Measurements from ENCODE around the gene ESD.
"Not testable (repeated sequence)": the region's sequence is repeated elsewhere in the genome, so short reads cannot be mapped to it uniquely, and the experiment has no call there.

The ESD gene

DNA sequence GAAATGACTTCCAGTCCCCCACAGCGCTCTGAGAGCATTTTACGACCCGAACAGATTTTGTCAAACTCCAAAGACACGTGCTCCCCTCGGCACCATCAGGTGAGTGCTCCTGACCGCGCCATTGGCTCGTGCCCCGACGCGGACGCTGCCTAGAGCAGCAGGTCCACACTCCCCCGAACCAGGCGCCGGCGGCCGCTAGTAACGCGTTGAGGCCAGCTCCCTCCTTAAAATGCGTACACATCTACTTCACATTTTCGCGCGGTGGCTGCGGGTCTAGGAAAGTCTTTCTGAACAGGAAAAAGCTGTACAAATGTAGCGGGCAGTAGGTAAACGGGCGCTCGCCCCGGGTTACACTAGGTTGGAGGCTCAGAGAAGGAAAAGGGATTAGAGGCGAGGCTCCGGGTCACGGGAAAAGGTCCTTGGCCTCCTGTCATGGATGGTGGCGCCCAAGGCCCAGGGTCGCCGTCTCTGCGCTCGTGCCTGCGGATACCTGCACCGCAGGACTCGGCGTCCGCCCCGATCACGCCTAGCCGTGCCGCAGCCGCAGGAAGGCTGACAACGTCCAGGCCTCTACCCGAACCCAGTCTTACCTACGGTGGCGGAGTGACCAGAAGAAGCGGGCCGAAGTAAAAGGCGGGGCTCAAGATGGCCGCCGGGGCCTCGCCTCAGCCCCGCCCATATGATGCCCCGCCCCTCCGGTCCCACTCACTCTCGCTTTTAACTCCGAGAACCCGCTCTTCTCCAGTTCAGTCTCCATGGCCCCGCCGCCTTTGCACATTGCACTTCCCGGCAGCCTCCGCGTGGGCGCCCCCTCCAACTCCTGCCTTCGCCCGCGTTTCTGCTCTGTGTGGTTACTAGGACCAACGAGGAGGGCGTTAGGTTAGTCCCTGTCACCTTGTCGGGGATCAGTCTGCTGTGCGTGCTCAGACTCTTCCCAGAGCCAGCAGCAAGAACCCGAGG, at the start of gene ESD:
ESD (minus strand) TSS at position 647 of the 960 bp plus-strand sequence. CDS start 5,748 bp downstream, outside the sequence.
- peak; percentile 39 for DNase-seq

DNA sequence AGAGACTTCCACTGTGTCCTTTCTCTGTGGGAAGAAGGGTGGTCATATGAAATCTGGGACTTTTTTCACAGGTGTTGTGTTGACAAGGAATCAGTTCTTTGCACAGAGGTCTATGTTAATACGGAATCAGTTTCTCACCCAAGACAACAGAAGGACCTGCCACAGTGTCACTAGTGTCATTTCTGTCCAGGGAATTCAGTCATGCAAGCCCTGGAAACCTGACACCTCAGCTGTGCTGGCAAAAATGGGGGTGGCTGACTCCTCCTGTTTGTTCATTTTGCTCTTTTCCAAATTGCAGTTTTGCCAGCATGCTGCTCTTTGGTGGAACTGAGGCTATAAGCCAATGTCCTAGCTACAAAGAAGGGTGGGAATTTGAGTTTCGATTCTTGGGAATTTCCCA, 49.8 kb upstream of the ESD start:
- DNase-seq, result no peak

GRCh38 chr13:46845146-46845545, 48.2 kb upstream of the ESD start:
- DNase-seq, result no peak

- DNase-seq, result no peak
These were observed 47.5 kb upstream of the ESD start for GRCh38 chr13:46844431-46844830.

DNA sequence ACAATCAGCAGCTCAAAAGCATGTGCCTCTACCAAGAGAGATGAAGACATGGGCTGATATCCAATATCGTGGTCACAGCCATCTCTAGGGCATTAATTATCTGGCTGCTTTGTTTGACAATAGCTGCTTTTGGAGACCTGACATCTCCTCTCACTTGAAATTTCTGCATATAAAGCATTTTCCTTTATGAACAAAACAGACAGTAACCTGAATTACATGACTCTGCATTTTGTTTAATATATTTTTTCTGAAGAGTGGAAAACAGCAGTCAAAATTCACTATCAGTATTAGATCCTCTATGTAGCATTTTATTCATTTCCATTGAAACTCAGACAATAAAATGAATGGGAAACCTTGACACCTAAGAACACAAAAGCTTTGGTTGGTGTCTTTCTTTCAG, 42.4 kb upstream of the ESD start:
- DNase-seq, result no peak

DNA sequence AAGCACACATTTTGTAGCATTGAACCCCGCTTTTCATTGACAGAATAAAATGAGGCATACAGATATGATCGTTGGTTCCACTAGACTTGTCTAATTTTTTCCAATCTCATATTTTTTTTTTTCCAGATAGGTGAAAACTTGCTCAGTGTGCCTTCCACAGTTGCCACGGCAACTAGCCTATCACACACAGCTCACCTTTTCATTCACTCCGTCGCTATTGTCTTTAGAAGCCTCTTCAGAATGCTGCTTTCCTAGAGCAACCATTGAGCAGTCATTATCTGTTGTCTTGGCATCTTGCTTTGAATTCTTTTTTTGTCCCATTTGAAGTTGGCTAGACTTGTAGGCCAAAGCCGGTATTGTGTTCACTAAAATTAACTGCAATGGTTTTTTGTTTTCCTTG, 37.7 kb upstream of the ESD start:
- DNase-seq, result no peak

DNA sequence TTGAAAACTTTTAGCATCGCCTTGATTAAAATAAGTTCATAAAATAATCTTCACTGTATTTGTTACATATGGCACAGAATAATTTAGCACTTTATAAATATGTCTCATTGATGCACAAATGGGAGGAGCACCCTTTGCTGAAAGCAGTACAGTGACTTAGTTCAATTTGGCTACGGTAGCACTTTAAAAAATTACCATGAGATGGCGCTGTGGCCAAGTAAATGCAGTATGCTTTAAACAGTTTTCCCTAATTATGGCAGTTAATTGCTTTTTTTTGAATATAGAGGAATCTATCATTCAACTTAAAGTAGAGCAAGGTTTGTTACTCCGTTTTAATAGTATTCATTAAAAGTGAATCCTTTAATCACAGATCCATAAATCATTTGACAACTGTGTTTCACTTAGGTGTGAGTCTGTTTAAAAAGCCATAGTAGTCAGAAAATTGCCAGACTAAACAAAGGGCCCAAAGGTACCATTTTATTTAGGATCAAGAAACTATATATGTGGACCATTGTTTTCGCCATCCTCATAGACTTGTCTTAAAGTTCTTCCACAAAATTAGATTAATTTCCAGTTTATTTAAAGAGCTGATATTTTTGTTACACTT, 34.7 kb upstream of the ESD start:
- DNase-seq, result no peak

GRCh38 chr13:46830405-46831005, 33.5 kb upstream of the ESD start:
- DNase-seq, result no peak

- no peak for DNase-seq
These were observed 25.6 kb upstream of the ESD start for GRCh38 chr13:46822551-46822950.

DNA sequence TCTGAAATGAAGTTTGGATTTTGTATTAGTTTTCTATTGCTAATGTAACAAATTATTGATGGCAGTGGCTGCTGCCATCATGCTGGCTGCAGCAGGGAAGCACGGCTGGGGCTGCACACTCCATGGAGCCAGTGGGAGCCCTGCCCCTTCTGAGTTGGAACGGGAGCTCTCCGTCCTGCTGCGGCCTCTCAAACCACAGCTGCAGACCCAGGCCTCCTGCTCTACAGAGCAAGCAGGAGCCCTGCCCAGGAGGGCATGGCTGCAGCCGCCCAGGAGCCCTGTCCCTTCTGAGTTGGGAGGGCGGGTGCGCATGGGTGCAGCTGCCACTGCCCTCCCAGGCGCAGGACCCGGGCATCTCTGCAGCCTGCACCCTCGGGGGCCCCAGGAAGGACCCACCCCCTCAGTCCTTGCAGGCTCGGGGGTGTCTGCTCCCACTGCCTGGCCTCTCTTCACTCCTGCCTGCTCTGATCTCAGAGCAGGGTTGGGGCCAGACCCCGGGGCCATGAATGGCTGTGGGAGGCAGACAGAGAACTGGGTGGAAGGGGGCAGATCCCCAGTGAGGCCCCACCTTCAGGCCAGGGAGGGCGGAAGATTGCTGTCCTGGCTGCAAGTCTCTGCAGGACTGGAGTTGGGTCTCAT, 21.0 kb upstream of the ESD start:
- DNase-seq, result no peak

GRCh38 chr13:46817095-46817494, 20.1 kb upstream of the ESD start:
- DNase-seq, result no peak

DNA sequence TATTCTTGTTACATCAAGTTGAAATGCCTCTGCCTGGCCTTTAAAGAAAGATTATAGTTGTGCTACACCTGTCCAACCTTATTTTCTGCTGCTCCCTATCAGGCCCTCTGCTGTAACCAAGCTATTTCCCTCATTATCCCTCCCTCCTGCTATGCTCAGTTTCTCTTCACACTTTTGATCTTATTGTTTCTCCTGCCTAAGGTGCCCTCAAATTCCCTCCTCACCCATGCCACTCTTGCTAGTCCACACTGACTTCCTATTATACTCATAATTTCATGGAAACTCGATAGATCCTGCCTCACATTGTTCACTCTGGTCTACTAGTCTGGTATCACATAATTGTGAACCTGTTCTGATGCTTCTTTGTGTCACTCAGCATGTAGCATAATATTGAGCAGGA, 19.4 kb upstream of the ESD start:
- no peak for DNase-seq

GRCh38 chr13:46812301-46812797, 15.4 kb upstream of the ESD start:
- no peak for DNase-seq

GRCh38 chr13:46810440-46810839, 13.5 kb upstream of the ESD start:
- no peak for DNase-seq

- not testable (repeated sequence) for DNase-seq
These were observed 8.0 kb upstream of the ESD start for GRCh38 chr13:46804921-46805320.

GRCh38 chr13:46804391-46804815, 7.4 kb upstream of the ESD start:
- no peak for DNase-seq

GRCh38 chr13:46803586-46803985, 6.6 kb upstream of the ESD start:
- no peak for DNase-seq

- DNase-seq, result no peak
These were observed 4.9 kb upstream of the ESD start for GRCh38 chr13:46801858-46802257.

DNA sequence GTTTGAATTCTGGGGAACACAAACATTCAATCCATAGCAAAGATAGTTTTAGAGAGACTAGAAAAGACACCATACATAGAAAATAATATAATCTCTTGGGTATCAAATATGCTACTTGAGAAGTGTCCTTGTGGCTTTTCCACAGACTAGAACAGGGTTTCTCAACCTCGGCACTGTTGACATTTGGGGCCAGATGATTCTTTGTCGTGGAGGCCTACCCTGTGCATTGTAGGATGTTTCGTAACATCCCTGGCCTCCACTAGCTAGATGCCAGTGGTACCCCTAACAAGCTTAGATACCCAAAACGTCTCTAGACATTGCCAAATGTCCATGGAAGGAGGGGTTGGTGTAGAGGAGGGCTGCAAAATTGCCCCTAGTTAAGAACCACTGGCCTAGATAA, 2.2 kb upstream of the ESD start:
- no peak for DNase-seq

- no peak for DNase-seq
These were observed 708 bp upstream of the ESD start for GRCh38 chr13:46797501-46798237.

DNA sequence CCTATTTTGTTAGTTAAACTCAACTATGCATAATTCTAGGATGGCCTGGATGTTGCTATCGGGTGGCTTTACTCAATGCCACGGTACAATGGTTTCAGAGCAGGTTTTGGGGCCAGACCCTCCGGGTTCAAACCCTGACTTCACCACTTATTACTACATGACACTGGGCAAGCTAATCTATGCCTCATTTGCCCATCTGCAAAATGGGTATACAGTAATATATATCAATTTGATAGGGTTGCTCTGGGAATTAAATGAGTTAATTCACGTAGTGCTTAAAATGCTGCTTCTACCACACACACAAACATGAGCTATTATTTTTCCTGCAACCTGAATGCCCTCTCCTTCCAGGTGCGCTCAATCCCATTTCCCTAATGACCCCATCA, 839 bp downstream of the ESD start:
- DNase-seq, result no peak

DNA sequence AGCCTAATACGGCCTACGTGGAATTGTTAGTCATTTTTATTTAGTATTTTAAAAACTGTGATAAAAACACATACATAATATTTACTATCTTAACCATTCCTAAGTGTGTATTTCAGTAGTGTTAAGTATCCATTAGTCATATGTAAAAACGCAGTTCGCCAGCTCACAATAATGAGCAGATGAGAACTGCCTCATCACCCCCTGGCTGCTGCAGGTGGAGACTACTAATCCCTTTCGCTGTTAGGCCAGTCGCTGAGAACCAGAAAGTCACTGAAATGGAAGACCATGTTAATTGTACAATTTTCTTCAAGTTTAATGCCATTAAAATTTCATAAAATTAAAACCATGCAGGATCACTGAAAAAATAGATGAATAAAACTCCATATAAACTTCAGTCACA, 1.6 kb downstream of the ESD start:
- DNase-seq, result no peak

DNA sequence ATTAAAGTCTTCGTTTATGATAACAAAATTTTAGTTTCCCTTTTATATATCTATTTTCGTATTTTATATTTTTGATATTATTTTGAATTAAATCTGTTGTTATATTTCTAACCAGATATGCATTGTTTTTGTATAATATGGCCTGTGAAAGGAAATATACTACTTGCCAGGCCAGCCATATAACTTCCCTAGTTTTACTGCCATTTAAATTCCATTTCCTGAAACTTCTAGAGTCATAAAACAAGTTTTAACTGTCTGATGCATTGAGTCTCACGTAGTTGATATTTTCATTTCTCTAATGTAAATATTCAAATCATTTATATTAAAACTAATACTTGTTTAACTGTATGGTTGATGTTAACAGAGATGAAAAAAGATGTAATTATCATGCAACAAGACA, 13.5 kb downstream of the ESD start:
- no peak for DNase-seq
